Esophagus squamous epithelium (tissue), 4 donors: ENCODE results near the gene RFLNA.

Experiments used
- CTCF ChIP-seq, 6 experiments: fragments of 450-650 bp in 4 of 6; fragments of 200-600 bp in 2 of 6; sonication (generic) in 2 of 6; IDR thresholded peaks; one replicate each; pipeline ENCODE4 v1.5.1; 2016 to 2019; ENCODE audit warnings: antibody characterized with exemption in 6 of 6, mild to moderate bottlenecking in 4 of 6, moderate library complexity in 4 of 6
- POLR2A ChIP-seq, 4 donors: fragments of 450-650 bp; IDR thresholded peaks; one replicate each; pipeline ENCODE4 v1.6.1; 2017; ENCODE audit warnings: antibody characterized with exemption in 4 of 4, mild to moderate bottlenecking in 4 of 4, moderate library complexity in 3 of 4

GRCh38 chr12:124302807-124303578 lies 8.1 kb downstream of the RFLNA start:
- no peak for TF ChIP-seq POLR2A (IDR thresholded peaks at IDR 0.05)
- no peak for TF ChIP-seq CTCF (IDR thresholded peaks at IDR 0.05)
